Uterus (tissue), 2 donors: ENCODE data around the gene CMC4.

Source experiments
- CTCF ChIP-seq, 4 experiments: fragments of 200-600 bp in 2 of 4; fragments of 450-650 bp in 2 of 4; sonication (generic) in 2 of 4; IDR thresholded peaks; one replicate each; pipeline ENCODE4 v1.5.1; 2016 to 2019; ENCODE audit warnings: antibody characterized with exemption in 4 of 4, mild to moderate bottlenecking in 2 of 4, moderate library complexity in 1 of 4
- POLR2A ChIP-seq, 2 donors: fragments of 450-650 bp; IDR thresholded peaks; one replicate each; pipeline ENCODE4 v1.6.1; 2016; ENCODE audit warnings: antibody characterized with exemption in 2 of 2, mild to moderate bottlenecking in 1 of 2, moderate library complexity in 1 of 2

- TF ChIP-seq CTCF (IDR thresholded peaks at IDR 0.05): no peak
- no peak for TF ChIP-seq POLR2A (IDR thresholded peaks at IDR 0.05)
Measured at GRCh38 chrX:155028129-155028528, 42.8 kb downstream of the CMC4 start.
